ENCODE data around the gene P2RX7.

Gene P2RX7

DNA sequence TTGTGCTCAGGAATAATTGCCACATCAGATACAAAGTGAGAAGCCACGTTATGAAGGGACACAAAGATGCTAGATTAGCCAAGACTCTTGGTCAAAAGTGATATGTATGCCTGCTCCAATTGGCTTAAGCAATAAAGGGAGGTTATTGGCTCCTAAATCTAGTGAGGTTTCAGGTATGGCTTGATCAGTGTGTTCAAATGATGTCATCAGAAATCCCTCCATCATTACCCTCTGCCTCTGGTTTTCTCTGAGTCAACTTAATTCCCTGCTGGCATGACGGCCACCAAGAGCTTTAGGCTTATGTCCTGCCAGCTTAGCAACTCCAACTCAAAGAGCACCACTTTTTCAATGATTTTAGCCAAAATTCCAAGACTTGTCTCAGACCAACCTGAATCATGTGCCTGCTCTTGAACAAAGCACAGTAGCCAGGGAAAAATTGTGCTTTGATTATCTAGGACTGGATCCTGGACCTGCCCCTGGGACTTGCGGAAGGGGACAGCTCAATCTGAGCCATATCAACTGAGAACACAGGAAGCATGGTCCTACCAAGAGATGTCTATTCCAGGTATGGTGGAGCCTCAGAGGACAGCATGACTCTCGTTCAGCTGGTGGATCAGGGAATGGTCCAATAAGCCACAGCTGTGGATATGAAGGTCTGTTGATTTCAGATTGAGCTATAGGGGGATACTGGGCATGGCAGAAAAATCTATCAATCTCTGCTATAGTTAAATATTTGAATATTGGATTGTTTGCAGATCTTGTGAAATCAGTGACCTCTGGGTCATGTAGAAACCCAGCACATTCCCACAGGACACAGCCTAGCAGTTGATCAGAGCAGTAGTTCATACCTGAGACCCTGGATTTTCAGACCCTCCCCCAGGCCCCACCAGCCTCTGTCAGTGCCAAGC, 16.1 kb upstream of the P2RX7 start:
- no peak for FAIRE-seq
- TF ChIP-seq CTCF (IDR thresholded peaks at IDR 0.05; ENCODE audit: insufficient read depth, missing control alignments), result no peak
- DNase-seq (ENCODE audit: insufficient read length, low spot score), result no peak

DNA sequence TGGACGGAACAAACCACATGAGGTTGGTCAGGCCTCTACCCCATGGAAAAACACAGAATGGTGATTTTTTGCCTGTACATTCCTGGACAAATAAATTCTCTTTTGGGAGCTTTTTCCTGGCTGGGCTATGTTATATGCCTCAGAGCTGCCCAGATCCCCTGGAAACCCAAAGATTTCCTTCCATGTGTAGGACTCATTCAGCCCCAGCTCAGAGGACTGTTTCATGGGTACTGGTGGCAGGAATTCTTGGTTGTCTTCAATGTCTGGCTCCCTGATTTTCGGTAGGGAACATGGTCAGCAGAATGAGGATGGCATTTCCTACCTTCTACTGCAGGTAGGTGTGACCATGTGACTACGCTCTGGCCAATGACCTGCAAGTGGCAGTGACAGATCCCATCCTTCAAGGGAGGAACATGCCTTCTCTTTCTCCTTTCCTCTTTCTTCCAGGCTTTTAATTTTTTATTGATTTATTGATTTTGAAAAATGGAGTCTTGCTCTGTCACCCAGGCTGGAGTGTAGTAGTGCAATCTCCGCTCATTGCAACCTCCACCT, 15.4 kb upstream of the P2RX7 start:
- no peak for TF ChIP-seq CTCF (IDR thresholded peaks at IDR 0.05; ENCODE audit: insufficient read depth, missing control alignments)
- DNase-seq (ENCODE audit: insufficient read length, low spot score), result no peak
- FAIRE-seq, result no peak

- no peak for TF ChIP-seq CTCF (IDR thresholded peaks at IDR 0.05; ENCODE audit: insufficient read depth, missing control alignments)
- no peak for FAIRE-seq
- no peak for DNase-seq (ENCODE audit: insufficient read length, low spot score)
Measured at GRCh38 chr12:121120323-121120722, 12.4 kb upstream of the P2RX7 start.

GRCh38 chr12:121120989-121121755, 11.5 kb upstream of the P2RX7 start:
- TF ChIP-seq CTCF (IDR thresholded peaks at IDR 0.05; ENCODE audit: insufficient read depth, missing control alignments), result no peak
- DNase-seq (ENCODE audit: insufficient read length, low spot score) (no peak), FAIRE-seq (no peak)

DNA sequence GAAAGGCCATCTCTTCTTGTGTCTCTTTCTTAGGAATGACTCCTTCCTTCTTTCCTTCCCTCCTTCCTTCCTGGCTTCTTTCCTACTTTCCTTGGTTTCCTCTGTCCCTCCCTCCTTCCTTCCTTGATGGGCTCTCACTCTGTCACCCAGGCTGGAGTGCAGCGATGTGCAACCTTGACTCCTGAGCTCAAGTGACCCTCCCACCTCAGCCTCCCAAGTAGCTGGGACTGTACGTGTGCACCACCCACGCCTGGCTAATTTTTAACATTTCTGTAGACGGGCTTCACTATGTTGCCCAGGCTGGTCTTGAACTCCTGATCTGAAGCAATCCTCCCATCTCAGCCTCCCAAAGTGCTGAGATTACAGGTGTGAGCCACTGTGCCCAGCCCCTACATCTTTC, 10.9 kb upstream of the P2RX7 start:
- FAIRE-seq (no peak), DNase-seq (ENCODE audit: insufficient read length, low spot score) (no peak)
- TF ChIP-seq CTCF (IDR thresholded peaks at IDR 0.05; ENCODE audit: insufficient read depth, missing control alignments), result no peak

GRCh38 chr12:121123488-121123887, 9.2 kb upstream of the P2RX7 start:
- FAIRE-seq (no peak), DNase-seq (ENCODE audit: insufficient read length, low spot score) (no peak)
- TF ChIP-seq CTCF (IDR thresholded peaks at IDR 0.05; ENCODE audit: insufficient read depth, missing control alignments), result no peak

Measured in D721Med (cell line).